Neural cell (in vitro differentiated cells): ENCODE results near the gene RALGAPB. TPM values are rescaled to one million over a fixed set of nuclear protein-coding genes. Genes with fewer than 3 reads are reported as not detected.

Experiments used
- H2AFZ ChIP-seq: fragments of 200-600, 300-800 bp; sonication (generic), shearing (Covaris generic); 2 replicates; pipeline ENCODE4 v1.6.0; 2014; ENCODE audit warnings: low read depth, mild to moderate bottlenecking, antibody characterized with exemption, low read length, moderate library complexity
- H3F3A ChIP-seq: fragments of 200-600 bp; shearing (Covaris generic); 2 replicates; pipeline ENCODE4 v1.6.1; 2016; ENCODE audit warnings: mild to moderate bottlenecking, moderate library complexity, mixed read lengths, antibody characterized with exemption, low read length; ENCODE audit not compliant: insufficient read depth, poor library complexity, severe bottlenecking
- H3K27ac ChIP-seq: fragments of 200-600, 300-800 bp; sonication (generic), shearing (Covaris generic); 2 replicates; pipeline ENCODE4 v1.5.1; 2014; ENCODE audit warnings: mild to moderate bottlenecking, low read length, moderate library complexity
- H3K27me3 ChIP-seq: fragments of 300-800, 200-600 bp; sonication (generic), shearing (Covaris generic); 2 replicates; pipeline ENCODE4 v1.6.0; 2014; ENCODE audit warnings: mild to moderate bottlenecking, low read depth, low read length, moderate library complexity; ENCODE audit not compliant: insufficient read depth
- H3K36me3 ChIP-seq: fragments of 300-800, 200-600 bp; sonication (generic), shearing (Covaris generic); 2 replicates; pipeline ENCODE4 v1.5.1; 2014; ENCODE audit warnings: mild to moderate bottlenecking, antibody characterized with exemption, low read length, moderate library complexity; ENCODE audit not compliant: insufficient read depth
- H3K4me2 ChIP-seq: fragments of 300-800, 200-600 bp; sonication (generic), shearing (Covaris generic); 2 replicates; pipeline ENCODE4 v1.6.0; 2014; ENCODE audit warnings: mild to moderate bottlenecking, low read length
- H3K4me3 ChIP-seq: fragments of 300-800, 200-600 bp; sonication (generic), shearing (Covaris generic); 2 replicates; pipeline ENCODE4 v1.5.1; 2014; ENCODE audit warnings: mild to moderate bottlenecking, low read length, moderate library complexity
- H3K79me2 ChIP-seq: fragments of 200-600 bp; shearing (Covaris generic); replicated peaks from 2 replicates; pipeline ENCODE4 v1.6.0; 2014; ENCODE audit warnings: mild to moderate bottlenecking, low read length, moderate library complexity; ENCODE audit not compliant: insufficient read depth
- H3K9ac ChIP-seq: fragments of 300-800, 200-600 bp; sonication (generic), shearing (Covaris generic); 2 replicates; pipeline ENCODE4 v1.6.1; 2016; ENCODE audit warnings: mild to moderate bottlenecking, low read length, mixed read lengths
- H3K9me2 ChIP-seq: fragments of 200-600 bp; shearing (Covaris generic); 2 replicates; pipeline ENCODE4 v1.6.1; 2016; ENCODE audit warnings: mild to moderate bottlenecking, low read length, mixed read lengths; ENCODE audit not compliant: insufficient read depth
- H3K9me3 ChIP-seq: fragments of 200-600, 300-800 bp; sonication (generic), shearing (Covaris generic); 2 replicates; pipeline ENCODE4 v1.6.1; 2016; ENCODE audit warnings: mild to moderate bottlenecking, mixed run types, low read length, moderate library complexity, mixed read lengths
- H4K20me1 ChIP-seq: fragments of 200-600 bp; shearing (Covaris generic); 2 replicates; pipeline ENCODE4 v1.6.1; 2016; ENCODE audit warnings: mild to moderate bottlenecking, mixed run types; ENCODE audit not compliant: insufficient read depth
- CTCF ChIP-seq: fragments of 450-650 bp; IDR thresholded peaks from 2 replicates; pipeline ENCODE4 v1.5.1; 2014; ENCODE audit warnings: antibody characterized with exemption, mild to moderate bottlenecking, moderate library complexity; ENCODE audit not compliant: poor library complexity, severe bottlenecking
- EP300 ChIP-seq: fragments of 450-650 bp; conservative IDR thresholded peaks from 2 replicates; pipeline ENCODE4 v1.6.1; 2014; ENCODE audit warnings: antibody characterized with exemption, mild to moderate bottlenecking, moderate library complexity; ENCODE audit not compliant: poor library complexity, severe bottlenecking
- EZH2 ChIP-seq: fragments of 200-600, 300-800 bp; shearing (Covaris generic), sonication (generic); IDR thresholded peaks from 2 replicates; pipeline ENCODE4 v1.6.1; 2014; ENCODE audit warnings: antibody characterized with exemption, low read length, borderline replicate concordance, mild to moderate bottlenecking; ENCODE audit not compliant: insufficient read depth, poor library complexity, severe bottlenecking
- MXI1 ChIP-seq: fragments of 450-650 bp; conservative IDR thresholded peaks from 2 replicates; pipeline ENCODE4 v1.6.1; 2014; ENCODE audit warnings: antibody characterized with exemption, mild to moderate bottlenecking; ENCODE audit not compliant: poor library complexity, severe bottlenecking
- POLR2AphosphoS5 ChIP-seq: IDR thresholded peaks from 2 replicates; pipeline ENCODE4 v1.6.1; 2012
- RAD21 ChIP-seq: fragments of 450-650 bp; conservative IDR thresholded peaks from 2 replicates; pipeline ENCODE4 v1.6.1; 2014; ENCODE audit warnings: antibody characterized with exemption, mild to moderate bottlenecking, moderate library complexity
- REST ChIP-seq: IDR thresholded peaks from 2 replicates; pipeline ENCODE4 v1.6.1; 2012; ENCODE audit warnings: borderline replicate concordance
- SMC3 ChIP-seq: fragments of 450-650 bp; conservative IDR thresholded peaks from 2 replicates; pipeline ENCODE4 v1.6.1; 2014; ENCODE audit warnings: antibody characterized with exemption, mild to moderate bottlenecking, moderate library complexity; ENCODE audit not compliant: poor library complexity
- TAF1 ChIP-seq: IDR thresholded peaks from 2 replicates; pipeline ENCODE4 v1.6.1; 2012; ENCODE audit warnings: low read depth
- polyA plus RNA-seq: library from polyadenylated mRNA; depleted of rRNA; stranded (reverse); fragments of >200 nt; gene quantifications from 2 replicates; pipeline ENCODE4 v1.2.3, GENCODE V29; 2014

The RALGAPB gene
- polyA plus RNA-seq, 1 donor from 2014 or later = 30.0 TPM

- Histone ChIP-seq H3K9ac (no peak overlapping the region), H3K4me2 (no peak overlapping the region), H3K9me2 (no peaks in the 10 kb centered on the region), H3K27me3 (no peaks in the 10 kb centered on the region), H3K79me2 (no peaks in the 10 kb centered on the region), H2AFZ (no peak overlapping the region), H3K36me3 (no peaks in the 10 kb centered on the region), H3K9me3 (no peaks in the 10 kb centered on the region), H4K20me1 (no peaks in the 10 kb centered on the region), H3K27ac (no peak overlapping the region), H3F3A (no peaks in the 10 kb centered on the region), H3K4me3 (no peak overlapping the region)
- TF ChIP-seq EZH2 (no peak), POLR2AphosphoS5 (no peak), SMC3 (no peak), CTCF (no peak), RAD21 (no peak), EP300 (no peak), REST (no peak), MXI1 (no peak), TAF1 (no peak)
Observed at GRCh38 chr20:38620441-38620840, 147.8 kb downstream of the RALGAPB start.

GRCh38 chr20:38623061-38623460 is 150.4 kb downstream of the RALGAPB start:
- H3K4me3 ChIP-seq = no peak overlapping the region
- no peaks in the 10 kb centered on the region for H4K20me1 ChIP-seq
- H3K4me2 ChIP-seq = no peak overlapping the region
- no peak overlapping the region for H2AFZ ChIP-seq
- no peak overlapping the region for H3K27ac ChIP-seq
- H3K9me3 ChIP-seq = no peaks in the 10 kb centered on the region
- H3K79me2 ChIP-seq = no peaks in the 10 kb centered on the region
- no peaks in the 10 kb centered on the region for H3K36me3 ChIP-seq
- no peaks in the 10 kb centered on the region for H3F3A ChIP-seq
- no peaks in the 10 kb centered on the region for H3K27me3 ChIP-seq
- H3K9ac ChIP-seq = no peak overlapping the region
- TF ChIP-seq RAD21 (no peak), TAF1 (no peak)
- H3K9me2 ChIP-seq = no peaks in the 10 kb centered on the region

GRCh38 chr20:38624084-38624483 is 151.4 kb downstream of the RALGAPB start:
- no peak overlapping the region for H2AFZ ChIP-seq
- H3K9me3 ChIP-seq = no peaks in the 10 kb centered on the region
- H3K4me3 ChIP-seq = no peak overlapping the region
- H3K9ac ChIP-seq = no peak overlapping the region
- TF ChIP-seq SMC3 = no peak
- no peak for TF ChIP-seq POLR2AphosphoS5
- no peak for TF ChIP-seq TAF1
- no peak overlapping the region for H3K4me2 ChIP-seq
- no peaks in the 10 kb centered on the region for H3K27me3 ChIP-seq
- H3K9me2 ChIP-seq = no peaks in the 10 kb centered on the region
- no peak overlapping the region for H3K27ac ChIP-seq
- H3F3A ChIP-seq = no peaks in the 10 kb centered on the region
- H4K20me1 ChIP-seq = no peaks in the 10 kb centered on the region
- no peaks in the 10 kb centered on the region for H3K79me2 ChIP-seq
- no peaks in the 10 kb centered on the region for H3K36me3 ChIP-seq
